ENCODE results near the gene TTC39C.

The TTC39C gene

DNA sequence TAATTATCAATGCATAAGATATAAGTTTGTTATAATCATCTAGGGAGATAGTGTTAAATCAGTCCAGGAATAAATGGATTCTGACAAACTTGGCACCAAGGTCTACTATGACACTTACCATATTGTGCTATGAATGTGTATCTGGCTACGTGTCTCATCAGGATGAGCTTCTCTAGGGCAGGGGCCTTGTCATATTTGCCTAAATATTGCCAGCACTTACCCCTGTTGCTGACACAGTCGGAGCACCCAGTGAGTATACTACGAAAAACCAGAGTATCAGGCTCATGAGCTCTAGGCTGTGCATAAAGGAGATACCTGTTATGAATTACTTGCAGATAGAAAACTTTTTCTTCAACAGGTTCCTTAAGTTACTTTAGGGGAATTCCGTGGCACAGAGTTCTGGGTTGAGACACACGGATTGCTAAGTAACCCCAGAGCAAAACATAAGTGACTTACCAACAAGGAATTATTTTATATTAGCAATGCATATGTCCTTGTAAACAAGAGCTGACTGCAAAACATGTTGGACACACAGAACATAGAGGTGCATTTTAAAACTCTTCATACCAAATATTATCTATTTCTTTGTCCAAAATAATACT is 7.7 kb upstream of the TTC39C start:
- TF ChIP-seq CREB1 (IDR thresholded peaks at IDR 0.05; ENCODE audit: low read depth) (no peak), TEAD4 (IDR thresholded peaks at IDR 0.05) (no peak)

- TF ChIP-seq YY1 (IDR thresholded peaks at IDR 0.05; ENCODE audit: low read depth) (no peak), USF1 (IDR thresholded peaks at IDR 0.05) (no peak), TAF1 (IDR thresholded peaks at IDR 0.05; ENCODE audit: low read depth) (no peak), FOXM1 (IDR thresholded peaks at IDR 0.05; ENCODE audit: borderline replicate concordance, low read depth) (no peak), REST (IDR thresholded peaks at IDR 0.05; ENCODE audit: low read depth) (no peak), TEAD4 (IDR thresholded peaks at IDR 0.05) (no peak), RAD21 (IDR thresholded peaks at IDR 0.05; ENCODE audit: low read depth) (no peak), EGR1 (IDR thresholded peaks at IDR 0.05) (no peak), TCF12 (IDR thresholded peaks at IDR 0.05; ENCODE audit: low read depth) (no peak)
Observed at GRCh38 chr18:24009246-24009645, 5.3 kb upstream of the TTC39C start.

DNA sequence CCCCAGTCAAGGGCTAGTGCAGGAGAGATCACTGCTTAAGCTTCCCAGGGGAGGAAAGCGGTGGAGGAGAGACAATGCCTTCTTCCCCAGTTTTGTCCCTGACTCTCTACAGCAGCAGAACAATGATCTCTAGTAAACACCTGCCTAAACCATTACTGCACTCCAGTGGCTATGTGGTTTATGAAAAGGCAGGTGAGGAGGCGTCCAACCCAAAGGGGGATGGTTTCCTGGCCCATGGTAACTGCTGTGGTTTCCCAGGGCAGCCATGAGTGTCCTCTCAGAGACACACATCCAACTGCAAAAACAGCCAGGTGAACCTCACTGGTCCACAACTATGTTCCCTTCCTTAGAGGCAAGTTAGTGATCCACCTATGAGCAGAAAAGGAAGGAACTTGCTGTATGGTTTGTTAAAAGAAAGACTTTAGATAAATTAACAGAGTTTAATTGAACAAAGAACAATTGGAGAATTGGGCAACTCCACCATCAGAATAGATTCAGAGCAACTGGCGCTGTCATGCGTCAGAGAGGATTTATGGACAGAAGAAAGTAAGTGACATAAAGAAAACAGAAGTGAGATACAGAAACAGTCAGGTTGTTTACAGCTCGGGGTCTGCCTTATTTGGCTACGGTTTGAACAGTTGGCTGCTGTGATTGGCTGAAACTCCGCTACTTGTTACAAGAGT is 4.8 kb upstream of the TTC39C start:
- no peak for TF ChIP-seq NFIC (IDR thresholded peaks at IDR 0.05)
- TF ChIP-seq USF1 (IDR thresholded peaks at IDR 0.05) = no peak
- TF ChIP-seq FOXM1 (IDR thresholded peaks at IDR 0.05; ENCODE audit: borderline replicate concordance, low read depth) = no peak
- TF ChIP-seq EP300 (IDR thresholded peaks at IDR 0.05; ENCODE audit: borderline replicate concordance) = no peak
- TF ChIP-seq YY1 (IDR thresholded peaks at IDR 0.05; ENCODE audit: low read depth) = no peak
- no peak for TF ChIP-seq TCF12 (IDR thresholded peaks at IDR 0.05; ENCODE audit: low read depth)
- TF ChIP-seq, protein P1, sequence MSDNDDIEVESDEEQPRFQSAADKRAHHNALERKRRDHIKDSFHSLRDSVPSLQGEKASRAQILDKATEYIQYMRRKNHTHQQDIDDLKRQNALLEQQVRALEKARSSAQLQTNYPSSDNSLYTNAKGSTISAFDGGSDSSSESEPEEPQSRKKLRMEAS (IDR thresholded peaks at IDR 0.05) = no peak
- no peak for TF ChIP-seq ZBTB7A (IDR thresholded peaks at IDR 0.05; ENCODE audit: low read depth)
- TF ChIP-seq REST (IDR thresholded peaks at IDR 0.05; ENCODE audit: low read depth) = no peak
- no peak for TF ChIP-seq EGR1 (IDR thresholded peaks at IDR 0.05)
- TF ChIP-seq CEBPB (IDR thresholded peaks at IDR 0.05) = no peak
- no peak for TF ChIP-seq CREB1 (IDR thresholded peaks at IDR 0.05; ENCODE audit: low read depth)
- no peak; the same call in 1 of the 2 replicates for TF ChIP-seq RAD21 (IDR thresholded peaks at IDR 0.05; ENCODE audit: low read depth)

- TF ChIP-seq EP300 (IDR thresholded peaks at IDR 0.05; ENCODE audit: borderline replicate concordance) = no peak
- TF ChIP-seq REST (IDR thresholded peaks at IDR 0.05; ENCODE audit: low read depth) = no peak
Observed at GRCh38 chr18:24010673-24011072, 3.9 kb upstream of the TTC39C start.

GRCh38 chr18:24011123-24011917 is 3.2 kb upstream of the TTC39C start:
- no peak for TF ChIP-seq ZBTB7A (IDR thresholded peaks at IDR 0.05; ENCODE audit: low read depth)
- TF ChIP-seq FOXM1 (IDR thresholded peaks at IDR 0.05; ENCODE audit: borderline replicate concordance, low read depth) = no peak
- no peak for TF ChIP-seq RAD21 (IDR thresholded peaks at IDR 0.05; ENCODE audit: low read depth)
- no peak for TF ChIP-seq YY1 (IDR thresholded peaks at IDR 0.05; ENCODE audit: low read depth)

Measured in Ishikawa (cell line).